SK-N-SH (cell line): Measurements from ENCODE around the gene COL20A1.

Experiments used
- CTCF ChIP-seq: fragments of 200-600 bp; sonication (generic); IDR thresholded peaks from 2 replicates; pipeline ENCODE4 v1.6.1; 2017; ENCODE audit warnings: antibody characterized with exemption, mild to moderate bottlenecking, moderate library complexity
- EZH2phosphoT487 ChIP-seq: fragments of 200-600 bp; sonication (generic); IDR thresholded peaks from 2 replicates; pipeline ENCODE4 v1.6.1; 2017; ENCODE audit warnings: low read depth, mixed run types, mild to moderate bottlenecking, antibody characterized with exemption, moderate library complexity, borderline replicate concordance
- FOXM1 ChIP-seq: IDR thresholded peaks from 2 replicates; pipeline ENCODE4 v1.4.0; 2012; ENCODE audit warnings: low read depth, mild to moderate bottlenecking
- RAD21 ChIP-seq: IDR thresholded peaks from 2 replicates; pipeline ENCODE4 v1.6.1; 2012; ENCODE audit warnings: mild to moderate bottlenecking, low read length
- RCOR1 ChIP-seq: fragments of 150-350 bp; IDR thresholded peaks from 2 replicates; pipeline ENCODE4 v1.6.1; 2017; ENCODE audit warnings: antibody characterized with exemption, low read length
- REST ChIP-seq: IDR thresholded peaks from 2 replicates; pipeline ENCODE4 v1.6.1; 2012; ENCODE audit warnings: mild to moderate bottlenecking, low read depth, low read length, moderate library complexity
- RFX5 ChIP-seq: IDR thresholded peaks from 2 replicates; pipeline ENCODE4 v1.6.1; 2012; ENCODE audit warnings: mild to moderate bottlenecking, improper control_type of control experiment, low read length
- TCF12 ChIP-seq: IDR thresholded peaks from 2 replicates; pipeline ENCODE4 v1.4.0; 2012
- TEAD4 ChIP-seq: IDR thresholded peaks from 2 replicates; pipeline ENCODE4 v1.4.0; 2012; ENCODE audit warnings: mild to moderate bottlenecking, borderline replicate concordance; ENCODE audit not compliant: insufficient read depth
- USF2 ChIP-seq: fragments of 150-350 bp; IDR thresholded peaks from 2 replicates; pipeline ENCODE4 v1.6.1; 2017; ENCODE audit warnings: antibody characterized with exemption, low read length, low read depth, borderline replicate concordance
- YY1 ChIP-seq: IDR thresholded peaks from 2 replicates; pipeline ENCODE4 v1.4.0; 2012; ENCODE audit warnings: low read depth, mild to moderate bottlenecking

- TF ChIP-seq YY1 (no peak), TEAD4 (no peak), RAD21 (no peak), RFX5 (no peak), TCF12 (no peak), EZH2phosphoT487 (no peak), CTCF (no peak), FOXM1 (no peak), RCOR1 (no peak), REST (no peak), USF2 (no peak)
Measured at GRCh38 chr20:63326314-63327230, 33.6 kb downstream of the COL20A1 start.
